H9 (cell line): ENCODE measurements around the gene NARF. TPM values are rescaled to one million over a fixed set of nuclear protein-coding genes. Genes with fewer than 3 reads are reported as not detected.

Experiments
- DNase-seq: peaks from one replicate; pipeline ENCODE4 v3.0.0-alpha.2; 2017
- H2AFZ ChIP-seq: one replicate; pipeline ENCODE4 v1.6.1; 2013; ENCODE audit warnings: mild to moderate bottlenecking, low read length, control low read depth, moderate library complexity
- H2AK5ac ChIP-seq: 2 replicates; pipeline ENCODE4 v1.6.1; 2013; ENCODE audit warnings: low read length, control low read depth, mixed read lengths; ENCODE audit not compliant: insufficient read length
- H2BK120ac ChIP-seq: one replicate; pipeline ENCODE4 v1.6.1; 2013; ENCODE audit warnings: low read depth, mild to moderate bottlenecking, low read length, control low read depth, inconsistent platforms; ENCODE audit not compliant: poor library complexity, severe bottlenecking
- H2BK12ac ChIP-seq: 2 replicates; pipeline ENCODE4 v1.6.1; 2013; ENCODE audit warnings: low read length, control low read depth, mixed read lengths, low read depth; ENCODE audit not compliant: insufficient read length
- H2BK15ac ChIP-seq: 2 replicates; pipeline ENCODE4 v1.6.1; 2013; ENCODE audit warnings: low read depth, low read length, control low read depth
- H2BK20ac ChIP-seq: one replicate; pipeline ENCODE4 v1.6.1; 2013; ENCODE audit warnings: low read depth, mild to moderate bottlenecking, low read length, control low read depth, inconsistent platforms; ENCODE audit not compliant: poor library complexity, severe bottlenecking
- H2BK5ac ChIP-seq: 2 replicates; pipeline ENCODE4 v1.6.1; 2013; ENCODE audit warnings: low read length, control low read depth, mixed read lengths; ENCODE audit not compliant: insufficient read length
- H3K14ac ChIP-seq: 2 replicates; pipeline ENCODE4 v1.6.1; 2013; ENCODE audit warnings: low read length, control low read depth; ENCODE audit not compliant: insufficient read depth
- H3K18ac ChIP-seq: 2 replicates; pipeline ENCODE4 v1.6.1; 2013; ENCODE audit warnings: low read depth, mild to moderate bottlenecking, mixed read lengths, low read length, control low read depth; ENCODE audit not compliant: insufficient read length
- H3K23ac ChIP-seq: 2 replicates; pipeline ENCODE4 v1.6.1; 2013; ENCODE audit warnings: low read length, control low read depth, mixed read lengths, low read depth; ENCODE audit not compliant: insufficient read length
- H3K23me2 ChIP-seq: 2 replicates; pipeline ENCODE4 v1.6.1; 2013; ENCODE audit warnings: low read depth, mild to moderate bottlenecking, mixed read lengths, low read length, control low read depth; ENCODE audit not compliant: insufficient read length, poor library complexity, severe bottlenecking
- H3K27ac ChIP-seq: 2 replicates; pipeline ENCODE4 v1.5.1; 2013; ENCODE audit warnings: low read length, control low read depth, mixed read lengths, low read depth; ENCODE audit not compliant: insufficient read length
- H3K27me3 ChIP-seq: 2 replicates; pipeline ENCODE4 v1.6.1; 2013; ENCODE audit warnings: low read length, control low read depth, inconsistent platforms; ENCODE audit not compliant: insufficient read depth
- H3K4ac ChIP-seq: 2 replicates; pipeline ENCODE4 v1.6.1; 2013; ENCODE audit warnings: low read depth, mild to moderate bottlenecking, control low read depth, inconsistent platforms, low read length, moderate library complexity
- H3K4me1 ChIP-seq: 2 replicates; pipeline ENCODE4 v1.6.1; 2013; ENCODE audit warnings: low read length, control low read depth, inconsistent platforms; ENCODE audit not compliant: insufficient read depth
- H3K4me2 ChIP-seq: 2 replicates; pipeline ENCODE4 v1.6.1; 2013; ENCODE audit warnings: low read length, control low read depth, mixed read lengths; ENCODE audit not compliant: insufficient read length, insufficient read depth
- H3K56ac ChIP-seq: 2 replicates; pipeline ENCODE4 v1.6.1; 2013; ENCODE audit warnings: low read depth, mild to moderate bottlenecking, mixed read lengths, low read length, control low read depth; ENCODE audit not compliant: insufficient read length
- H3K79me1 ChIP-seq: 2 replicates; pipeline ENCODE4 v1.6.1; 2013; ENCODE audit warnings: low read depth, mild to moderate bottlenecking, moderate library complexity, low read length, control low read depth, inconsistent platforms; ENCODE audit not compliant: insufficient read depth, poor library complexity, severe bottlenecking
- H3K79me2 ChIP-seq: 2 replicates; pipeline ENCODE4 v1.6.1; 2013; ENCODE audit warnings: low read length, control low read depth, inconsistent platforms; ENCODE audit not compliant: insufficient read depth
- H3K9ac ChIP-seq: 2 replicates; pipeline ENCODE4 v1.6.1; 2013; ENCODE audit warnings: low read length, control low read depth, mixed read lengths; ENCODE audit not compliant: insufficient read length; ENCODE audit errors: extremely low read depth
- H3K9me3 ChIP-seq: one replicate; pipeline ENCODE4 v1.6.1; 2013; ENCODE audit warnings: low read depth, low read length, inconsistent platforms; ENCODE audit not compliant: control insufficient read depth
- H3T11ph ChIP-seq: one replicate; pipeline ENCODE4 v1.6.1; 2013; ENCODE audit warnings: mild to moderate bottlenecking, low read length, control low read depth, inconsistent platforms
- H4K20me1 ChIP-seq: one replicate; pipeline ENCODE4 v1.6.1; 2013; ENCODE audit not compliant: control insufficient read depth, insufficient read length, insufficient read depth
- H4K5ac ChIP-seq: 2 replicates; pipeline ENCODE4 v1.6.1; 2013; ENCODE audit warnings: low read depth, mild to moderate bottlenecking, mixed read lengths, low read length, control low read depth; ENCODE audit not compliant: insufficient read length
- H4K8ac ChIP-seq: replicated peaks from 2 replicates; pipeline ENCODE4 v1.6.1; 2013; ENCODE audit warnings: low read length, control low read depth, mixed read lengths, low read depth; ENCODE audit not compliant: insufficient read length
- H4K91ac ChIP-seq: 2 replicates; pipeline ENCODE4 v1.6.1; 2013; ENCODE audit warnings: low read depth, mild to moderate bottlenecking, moderate library complexity, mixed read lengths, low read length, control low read depth; ENCODE audit not compliant: insufficient read length
- H3K27ac Mint-ChIP-seq, 3 experiments: 2 replicates in 2 of 3; 3 replicates in 1 of 3; pipeline ENCODE4 v1.8.0; 2020 to 2021; ENCODE audit warnings: mixed read lengths in 3 of 3, mild to moderate bottlenecking in 1 of 3, moderate library complexity in 1 of 3
- H3K27me3 Mint-ChIP-seq: 2 replicates; pipeline ENCODE4 v1.8.0; 2021; ENCODE audit warnings: low read depth, mild to moderate bottlenecking, moderate library complexity, mixed read lengths
- H3K36me3 Mint-ChIP-seq, 3 experiments: 2 replicates in 2 of 3; 3 replicates in 1 of 3; pipeline ENCODE4 v1.8.0; 2020 to 2021; ENCODE audit warnings: low read depth in 3 of 3, mixed read lengths in 3 of 3; ENCODE audit not compliant: insufficient read depth in 1 of 3
- H3K4me1 Mint-ChIP-seq, 2 experiments: 2 replicates each; pipeline ENCODE4 v1.8.0; 2020; ENCODE audit warnings: mixed read lengths in 2 of 2
- H3K4me3 Mint-ChIP-seq, 2 experiments: 2 replicates in 1 of 2; 3 replicates in 1 of 2; pipeline ENCODE4 v1.8.0; 2020 to 2021; ENCODE audit warnings: mild to moderate bottlenecking in 2 of 2, mixed read lengths in 2 of 2, moderate library complexity in 1 of 2
- H3K9me3 Mint-ChIP-seq, 2 experiments: 2 replicates in 1 of 2; 3 replicates in 1 of 2; pipeline ENCODE4 v1.8.0; 2020; ENCODE audit warnings: mild to moderate bottlenecking in 2 of 2, mixed read lengths in 2 of 2, moderate library complexity in 1 of 2
- WGBS: extraction: QIAGEN DNeasy Blood & Tissue Kit; methylation state at CpG from one replicate; pipeline ENCODE4 v1.1.7; 2013; ENCODE audit warnings: missing lambda C conversion rate, low lambda C conversion rate, mixed read lengths; ENCODE audit not compliant: insufficient read length; ENCODE audit errors: extremely low coverage; 5-methylcytosine and 5-hydroxymethylcytosine counted together
- total RNA-seq: library from RNA; stranded (reverse); gene quantifications from 2 replicates; pipeline ENCODE4 v1.2.1, GENCODE V29; 2021
- TF ChIP-seq, protein P1 (sequence below): fragments of 200-600 bp; sonication (generic); conservative IDR thresholded peaks from 3 replicates; pipeline ENCODE4 v1.8.0; 2021; ENCODE audit warnings: antibody characterized with exemption, mild to moderate bottlenecking

Gene NARF
- total RNA-seq, 1 experiment from 2014 or later, result 124 TPM

DNA sequence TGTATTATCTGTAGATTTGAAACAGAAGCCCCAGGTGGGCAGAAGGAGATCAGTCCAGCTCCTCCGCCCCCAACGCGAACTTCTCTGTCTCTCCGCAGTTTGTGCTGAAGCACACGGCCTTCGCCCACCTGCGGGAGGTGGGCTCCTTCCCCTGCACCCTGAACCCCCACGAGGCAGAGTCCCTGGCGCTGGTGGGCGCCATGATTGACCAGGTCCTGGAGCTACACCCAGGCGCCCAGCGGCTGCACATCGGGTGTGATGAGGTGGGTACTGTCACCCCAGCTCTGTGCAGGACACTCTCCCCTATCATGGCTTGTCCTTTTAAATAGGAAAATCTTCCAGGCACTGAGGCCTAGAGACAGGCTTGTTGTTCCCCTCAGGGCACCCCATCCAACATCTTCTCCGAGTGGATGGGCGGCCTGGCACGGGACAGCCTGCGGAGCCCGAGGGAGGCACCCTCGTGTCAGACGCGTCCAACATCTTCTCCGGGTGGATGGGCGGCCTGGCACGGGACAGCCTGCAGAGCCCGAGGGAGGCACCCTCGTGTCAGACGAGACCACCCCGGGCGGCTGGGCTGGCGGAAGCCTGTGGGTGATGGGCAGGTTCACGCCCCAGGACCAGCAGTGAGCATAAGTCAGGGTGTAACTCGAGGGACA, 24.9 kb upstream of the NARF start:
- Histone ChIP-seq H3K23me2 (no peaks in the 10 kb centered on the region), H4K91ac (no peak overlapping the region), H2BK5ac (no peak overlapping the region), H2BK15ac (no peak overlapping the region), H3K4ac (no peak overlapping the region), H3K18ac (no peak overlapping the region), H2BK120ac (no peak overlapping the region), H3K79me1 (no peaks in the 10 kb centered on the region), H3K56ac (no peak overlapping the region), H3K4me1 (no peaks in the 10 kb centered on the region), H3K27ac (no peak overlapping the region), H4K20me1 (no peaks in the 10 kb centered on the region), H2AK5ac (no peak overlapping the region), H3K9ac (no peak overlapping the region), H4K8ac (no peak overlapping the region), H3K23ac (no peak overlapping the region), H2BK20ac (no peak overlapping the region), H2BK12ac (no peak overlapping the region), H3K27me3 (no peaks in the 10 kb centered on the region), H3K9me3 (no peaks in the 10 kb centered on the region), H3T11ph (no peak overlapping the region), H3K79me2 (no peaks in the 10 kb centered on the region), H3K4me2 (no peak overlapping the region), H4K5ac (no peak overlapping the region), H2AFZ (no peak overlapping the region), H3K14ac (no peak overlapping the region)
- Mint-ChIP-seq H3K27me3 (no peaks in the 10 kb centered on the region; the same call in 1 of the 2 replicates), H3K4me1 (peaks cover 2 to 3% of the 10 kb centered on the region in 2 experiments; a peak in 1 of 4 replicates), H3K4me3 (no peak overlapping the region), H3K27ac (no peak overlapping the region), H3K9me3 (no peaks in the 10 kb centered on the region), H3K36me3 (peaks cover 3 to 22% (median 19%) of the 10 kb centered on the region in 3 experiments)
- DNase-seq, result no peak
- TF ChIP-seq, protein P1, sequence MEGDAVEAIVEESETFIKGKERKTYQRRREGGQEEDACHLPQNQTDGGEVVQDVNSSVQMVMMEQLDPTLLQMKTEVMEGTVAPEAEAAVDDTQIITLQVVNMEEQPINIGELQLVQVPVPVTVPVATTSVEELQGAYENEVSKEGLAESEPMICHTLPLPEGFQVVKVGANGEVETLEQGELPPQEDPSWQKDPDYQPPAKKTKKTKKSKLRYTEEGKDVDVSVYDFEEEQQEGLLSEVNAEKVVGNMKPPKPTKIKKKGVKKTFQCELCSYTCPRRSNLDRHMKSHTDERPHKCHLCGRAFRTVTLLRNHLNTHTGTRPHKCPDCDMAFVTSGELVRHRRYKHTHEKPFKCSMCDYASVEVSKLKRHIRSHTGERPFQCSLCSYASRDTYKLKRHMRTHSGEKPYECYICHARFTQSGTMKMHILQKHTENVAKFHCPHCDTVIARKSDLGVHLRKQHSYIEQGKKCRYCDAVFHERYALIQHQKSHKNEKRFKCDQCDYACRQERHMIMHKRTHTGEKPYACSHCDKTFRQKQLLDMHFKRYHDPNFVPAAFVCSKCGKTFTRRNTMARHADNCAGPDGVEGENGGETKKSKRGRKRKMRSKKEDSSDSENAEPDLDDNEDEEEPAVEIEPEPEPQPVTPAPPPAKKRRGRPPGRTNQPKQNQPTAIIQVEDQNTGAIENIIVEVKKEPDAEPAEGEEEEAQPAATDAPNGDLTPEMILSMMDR, result no peak
- WGBS, result no CpG with 5 or more reads among the region's 32 CpGs
